HG03045 (cell line): ENCODE data around the gene LRCH2.
"Not testable (repeated sequence)": the region's sequence is repeated elsewhere in the genome, so short reads cannot be mapped to it uniquely, and the experiment has no call there.

ENCODE experiments used
- ATAC-seq: cut with Tn5 transposase; IDR thresholded peaks from one replicate; pipeline ENCODE4 v1.9.1; 2021; ENCODE audit warnings: mild to moderate bottlenecking, moderate library complexity; ENCODE audit not compliant: unreplicated experiment

The LRCH2 gene, protein sequence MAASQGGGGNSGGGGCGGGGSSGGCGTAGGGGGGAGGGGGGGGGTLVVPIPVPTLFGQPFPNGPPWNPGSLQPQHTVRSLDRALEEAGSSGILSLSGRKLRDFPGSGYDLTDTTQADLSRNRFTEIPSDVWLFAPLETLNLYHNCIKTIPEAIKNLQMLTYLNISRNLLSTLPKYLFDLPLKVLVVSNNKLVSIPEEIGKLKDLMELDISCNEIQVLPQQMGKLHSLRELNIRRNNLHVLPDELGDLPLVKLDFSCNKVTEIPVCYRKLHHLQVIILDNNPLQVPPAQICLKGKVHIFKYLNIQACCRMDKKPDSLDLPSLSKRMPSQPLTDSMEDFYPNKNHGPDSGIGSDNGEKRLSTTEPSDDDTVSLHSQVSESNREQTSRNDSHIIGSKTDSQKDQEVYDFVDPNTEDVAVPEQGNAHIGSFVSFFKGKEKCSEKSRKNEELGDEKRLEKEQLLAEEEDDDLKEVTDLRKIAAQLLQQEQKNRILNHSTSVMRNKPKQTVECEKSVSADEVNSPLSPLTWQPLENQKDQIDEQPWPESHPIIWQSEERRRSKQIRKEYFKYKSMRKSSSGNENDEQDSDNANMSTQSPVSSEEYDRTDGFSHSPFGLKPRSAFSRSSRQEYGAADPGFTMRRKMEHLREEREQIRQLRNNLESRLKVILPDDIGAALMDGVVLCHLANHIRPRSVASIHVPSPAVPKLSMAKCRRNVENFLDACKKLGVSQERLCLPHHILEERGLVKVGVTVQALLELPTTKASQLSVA

DNA sequence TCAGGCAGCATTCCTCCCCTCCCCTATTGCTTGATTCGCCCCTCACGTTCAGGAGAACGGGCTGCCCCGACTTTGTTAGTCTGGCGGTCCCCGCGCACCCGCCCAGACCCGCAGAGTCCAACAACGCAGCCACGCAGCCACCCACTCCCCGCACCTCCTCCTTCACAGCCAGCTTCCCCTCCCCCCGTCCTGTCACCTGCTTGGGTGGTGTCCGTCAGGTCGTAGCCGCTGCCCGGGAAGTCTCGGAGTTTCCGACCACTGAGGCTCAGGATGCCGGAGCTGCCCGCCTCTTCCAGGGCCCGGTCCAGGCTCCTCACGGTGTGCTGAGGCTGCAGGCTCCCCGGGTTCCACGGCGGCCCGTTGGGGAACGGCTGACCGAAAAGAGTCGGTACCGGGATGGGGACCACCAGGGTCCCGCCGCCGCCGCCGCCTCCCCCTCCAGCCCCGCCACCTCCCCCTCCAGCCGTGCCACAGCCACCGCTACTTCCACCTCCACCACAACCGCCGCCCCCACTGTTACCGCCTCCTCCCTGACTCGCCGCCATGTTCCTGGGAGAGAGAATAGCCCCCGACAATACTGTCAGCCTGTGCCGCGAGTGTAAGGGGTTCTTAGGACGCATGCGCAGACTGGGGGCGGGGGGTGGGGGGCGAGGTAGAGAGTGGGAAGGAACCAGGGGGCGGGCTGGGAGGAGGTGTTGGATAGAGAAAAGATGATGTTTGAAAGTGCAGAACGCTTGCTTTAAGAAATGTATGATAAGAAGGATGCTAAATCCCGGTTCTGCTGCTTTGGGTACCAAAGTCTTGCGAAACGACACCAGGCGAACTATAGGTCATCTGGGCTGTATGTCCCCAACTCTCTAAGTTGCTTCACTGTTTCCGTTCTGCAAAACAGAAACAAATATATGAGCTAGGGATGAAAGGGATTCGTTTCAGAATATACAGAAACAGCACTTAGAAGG, at the start of gene LRCH2:
TSS of gene LRCH2 (minus strand) at position 600 of the 959 bp plus-strand sequence. CDS start at position 545, 55 bp downstream.
- no peak for ATAC-seq

DNA sequence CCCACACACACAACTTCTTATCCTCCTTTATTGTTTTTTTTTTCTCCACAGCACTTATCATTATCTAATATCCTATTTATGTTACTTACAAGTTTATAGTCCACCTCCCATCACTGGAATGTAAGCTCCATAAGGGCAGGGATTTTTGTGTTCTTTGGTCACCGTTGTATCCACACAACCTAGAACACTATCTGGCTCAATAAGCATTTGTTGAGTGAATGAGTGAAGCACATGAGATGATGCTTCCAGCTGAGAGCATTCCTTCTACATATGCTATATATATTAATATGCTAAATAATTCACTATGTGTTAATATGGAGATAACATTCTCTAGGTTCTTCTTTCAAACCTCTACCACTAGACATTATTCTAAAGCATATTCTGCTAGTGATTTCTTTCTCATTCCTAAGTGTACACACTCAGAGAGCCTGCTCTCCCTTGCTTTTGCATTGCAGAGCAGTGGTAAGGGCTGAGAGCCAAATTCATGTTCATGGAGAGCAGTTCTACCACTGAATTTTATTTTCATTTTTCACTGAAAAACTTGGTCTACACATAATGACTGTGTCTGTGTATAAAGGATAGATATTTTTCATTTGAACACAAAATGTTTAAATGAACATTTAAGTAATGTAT, 35.3 kb upstream of the LRCH2 start:
- ATAC-seq, result no peak

DNA sequence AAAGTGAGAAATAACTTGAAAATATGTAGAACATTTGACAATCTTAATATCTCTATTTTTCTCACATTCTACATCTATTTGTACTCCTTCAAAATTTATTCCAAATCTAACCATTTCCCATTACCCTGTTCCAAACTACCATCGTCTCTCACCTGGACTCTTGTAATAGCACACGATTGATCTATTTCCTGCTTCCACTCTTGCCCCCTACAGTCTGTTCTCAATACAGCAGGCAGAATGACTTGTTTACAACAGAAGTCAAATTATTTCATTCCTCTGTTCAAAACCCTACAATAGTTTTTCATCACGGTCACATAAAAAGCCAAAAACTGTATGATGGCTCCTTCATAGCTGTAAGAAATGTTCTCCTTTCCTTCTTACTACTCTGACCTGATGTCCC, 34.5 kb upstream of the LRCH2 start:
- ATAC-seq, result no peak

DNA sequence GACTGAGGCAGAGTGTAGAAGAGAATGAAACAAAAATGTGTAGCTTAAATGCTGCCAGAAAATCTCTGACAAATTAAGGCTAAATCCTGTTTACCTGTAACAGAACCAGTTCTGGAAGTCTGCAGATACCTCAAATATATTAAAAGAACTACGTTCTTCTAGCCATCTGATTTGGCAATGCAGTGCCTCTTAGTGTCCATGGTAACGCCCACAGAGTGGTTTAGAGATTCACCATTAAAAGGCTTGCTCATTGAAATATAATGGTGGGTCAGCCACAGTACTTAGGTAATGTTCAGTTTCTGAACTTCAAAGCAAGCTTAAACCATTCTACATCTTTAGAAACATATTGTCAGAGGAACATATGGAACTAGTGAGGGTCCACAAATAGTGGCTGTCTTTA, 32.4 kb upstream of the LRCH2 start:
- no peak for ATAC-seq

DNA sequence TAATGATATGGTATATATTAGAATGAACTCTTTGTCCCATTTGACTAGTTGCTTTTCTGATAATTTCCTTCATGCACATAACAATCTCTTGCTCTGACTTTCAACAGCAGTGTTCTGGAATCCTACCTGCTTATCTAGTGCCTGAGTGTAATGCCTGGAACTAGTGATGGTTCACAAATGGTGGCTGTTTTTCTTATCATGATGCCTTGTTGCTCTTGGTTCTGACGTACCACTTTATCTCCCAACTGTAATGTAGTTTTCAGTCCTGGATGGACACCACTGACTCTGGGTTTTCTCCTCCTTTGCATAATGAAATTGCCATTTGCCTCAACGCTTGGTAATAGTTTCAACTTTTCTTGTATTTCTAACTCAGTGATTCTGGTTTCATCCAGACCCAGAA, 30.1 kb upstream of the LRCH2 start:
- ATAC-seq, result no peak

DNA sequence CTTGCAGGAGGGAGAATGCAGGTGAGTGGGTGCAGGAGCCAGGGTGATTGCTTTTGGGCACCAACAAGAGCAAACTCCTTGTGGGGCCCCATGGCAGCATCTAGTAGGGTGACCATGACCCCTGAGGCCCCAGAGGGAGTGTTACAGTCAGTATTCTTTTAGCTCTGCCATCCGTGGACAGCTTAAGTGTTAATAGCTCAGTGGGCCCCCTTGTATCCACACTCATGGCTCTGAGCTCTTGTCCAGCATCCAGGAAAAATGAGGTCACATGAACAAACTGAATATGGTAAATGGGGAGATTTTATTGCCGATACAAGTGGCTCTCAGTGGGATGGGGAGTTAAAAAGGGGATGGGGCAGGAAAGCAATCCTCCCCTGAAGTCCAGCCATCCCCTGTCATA, 27.3 kb upstream of the LRCH2 start:
- no peak for ATAC-seq

DNA sequence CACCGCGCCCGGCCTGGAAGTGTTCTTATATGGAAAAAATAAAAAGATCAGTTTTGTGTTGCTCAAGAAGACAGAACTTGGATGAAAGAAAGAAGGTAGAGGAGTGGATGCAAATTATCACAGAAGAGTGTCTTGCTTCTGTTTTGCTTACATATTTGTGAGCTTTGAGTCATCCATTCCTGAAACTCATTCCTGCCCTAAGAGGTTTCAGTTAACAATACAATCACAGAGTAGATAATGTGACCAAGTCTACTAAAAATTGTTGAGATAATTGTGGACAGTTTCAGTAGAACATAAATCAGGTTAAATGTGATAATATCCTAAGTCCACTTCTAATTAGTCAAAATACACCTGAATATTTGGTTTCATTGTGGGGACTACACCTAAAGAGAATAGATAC, 26.4 kb upstream of the LRCH2 start:
- ATAC-seq, result no peak

DNA sequence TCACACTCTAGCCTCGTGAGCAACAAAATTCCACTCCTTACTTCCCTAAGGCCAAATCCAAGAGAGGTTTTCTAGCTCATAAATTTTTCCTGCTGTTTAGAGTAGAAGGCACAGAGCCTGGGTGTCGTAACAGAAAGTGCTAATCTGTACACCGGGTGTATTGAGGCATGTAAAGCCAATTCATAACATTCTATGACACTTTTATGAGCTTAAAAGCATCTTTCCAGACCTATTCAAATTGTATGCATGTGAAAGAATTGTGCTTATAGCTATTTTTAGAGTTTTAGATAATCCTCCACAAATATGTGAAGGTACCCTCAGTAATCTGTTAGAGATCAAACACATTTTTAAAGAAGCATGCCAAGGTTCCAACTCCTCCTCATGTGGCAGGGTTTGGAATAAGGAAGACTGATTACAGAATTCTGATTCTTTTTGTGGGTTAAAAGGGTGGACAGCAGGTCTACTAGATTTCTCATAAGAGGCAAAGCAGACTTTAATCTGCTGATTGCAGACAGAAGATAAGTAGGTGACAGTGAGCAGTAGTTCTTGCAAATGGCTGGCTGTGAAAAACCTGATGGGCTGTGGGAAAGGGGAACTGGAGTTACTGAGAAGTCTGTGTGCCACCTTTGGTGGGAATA, 25.5 kb upstream of the LRCH2 start:
- no peak for ATAC-seq

DNA sequence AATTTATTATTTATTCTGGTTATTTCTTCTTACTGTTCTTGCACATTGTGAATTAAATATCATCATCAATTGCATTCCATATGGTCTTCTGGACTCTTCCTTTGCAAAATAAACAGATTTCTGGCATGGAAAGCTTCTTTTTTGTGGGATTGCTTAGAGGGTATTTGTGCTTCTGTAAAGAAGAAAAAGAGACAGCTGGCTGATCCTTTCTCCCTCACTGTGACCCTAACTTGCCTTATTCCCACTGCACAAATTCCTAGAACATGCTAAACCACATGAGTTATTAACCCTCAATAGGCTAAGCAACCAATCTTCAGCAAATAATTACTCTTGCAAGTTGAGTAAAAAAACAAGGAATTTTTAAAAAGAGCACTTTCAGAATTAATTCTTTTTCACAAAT, 23.8 kb upstream of the LRCH2 start:
- ATAC-seq, result no peak

DNA sequence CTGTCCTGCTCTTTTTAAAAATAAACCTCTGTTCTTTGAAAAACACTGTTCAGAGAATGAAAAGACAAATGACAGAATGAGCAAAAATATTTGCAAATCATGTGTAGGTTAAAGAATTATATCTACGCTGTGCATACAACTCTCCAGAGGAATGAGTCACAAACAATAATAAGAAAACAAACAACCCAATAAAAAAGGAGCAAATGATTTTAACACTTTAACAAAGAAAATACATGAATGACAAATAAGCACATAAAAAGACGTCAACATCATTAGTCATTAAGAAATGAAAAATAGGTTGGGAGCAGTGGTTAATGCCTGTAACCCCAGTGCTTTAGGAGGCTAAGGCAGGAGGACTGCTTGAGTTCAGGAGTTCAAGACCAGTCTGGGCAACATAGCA, 21.1 kb upstream of the LRCH2 start:
- ATAC-seq, result no peak

DNA sequence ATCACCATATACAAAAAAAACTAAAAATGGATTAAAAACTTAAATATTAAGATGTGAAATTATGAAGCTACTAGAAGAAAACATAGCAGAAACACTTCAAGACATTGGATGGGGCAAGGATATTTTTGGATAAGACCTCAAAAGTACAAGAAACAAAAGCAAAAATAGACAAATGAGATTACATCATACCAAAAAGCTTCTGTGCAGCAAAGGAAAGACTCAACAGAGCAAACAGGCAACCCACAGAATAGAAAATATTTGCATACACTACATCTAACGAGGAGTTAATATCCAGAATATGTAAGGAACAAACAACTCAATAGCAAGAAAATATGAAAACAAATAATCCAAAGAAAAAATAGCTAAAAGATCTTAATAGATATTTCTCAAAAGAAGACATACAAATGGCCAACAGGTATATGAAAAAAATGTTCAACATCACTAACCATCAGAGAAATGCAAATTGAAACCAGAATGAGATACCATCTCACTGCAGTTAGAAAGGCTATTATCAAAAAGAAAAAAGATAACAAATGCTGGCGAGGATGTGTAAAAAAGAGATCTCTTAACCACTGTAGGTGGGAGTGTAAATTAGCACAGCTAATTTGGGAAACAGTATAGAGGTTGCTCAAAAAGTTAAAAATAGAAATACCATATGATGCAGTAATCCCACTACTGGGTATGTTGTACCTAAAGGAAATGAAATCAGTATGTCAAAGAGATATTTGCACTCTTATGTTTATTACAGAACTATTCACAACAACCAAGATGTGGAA, 17.8 kb upstream of the LRCH2 start:
- no peak for ATAC-seq

DNA sequence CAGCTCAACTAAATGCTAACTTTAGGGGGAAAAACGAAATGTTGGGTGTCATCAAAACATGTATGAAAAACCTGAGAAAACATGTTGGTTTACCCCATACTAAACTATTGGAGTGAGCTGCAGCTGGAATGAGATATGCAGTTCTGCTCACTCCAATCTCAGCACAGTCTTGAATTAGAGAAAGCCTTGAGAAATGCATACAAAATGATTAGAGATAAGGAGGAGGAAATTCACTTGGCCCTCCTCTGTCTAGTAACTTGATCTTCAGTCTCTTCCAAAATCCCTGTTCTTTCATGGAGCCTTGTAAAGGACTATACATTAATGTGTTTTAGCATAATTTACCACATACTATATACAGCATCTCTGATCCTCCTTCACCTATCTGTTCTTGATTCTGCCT, 3.2 kb upstream of the LRCH2 start:
- no peak for ATAC-seq

DNA sequence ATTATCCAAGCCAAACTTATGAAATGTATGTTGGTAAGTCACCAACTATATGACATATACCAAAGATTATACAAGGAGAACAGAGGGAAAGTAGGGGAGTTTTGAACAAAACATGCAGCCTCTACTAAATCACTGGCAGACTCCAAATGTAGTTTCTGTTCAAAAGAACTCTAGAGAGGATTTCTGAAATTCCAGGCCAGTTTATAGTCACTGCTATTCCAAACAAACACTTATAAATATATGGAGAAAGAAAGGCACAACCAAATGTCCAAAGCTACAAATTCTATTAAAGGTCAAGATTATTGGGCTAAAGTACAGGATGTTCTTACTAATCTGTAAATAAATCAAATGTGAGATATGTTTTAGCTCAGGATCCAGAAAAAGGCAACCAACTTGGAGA, 2.7 kb upstream of the LRCH2 start:
- no peak for ATAC-seq

DNA sequence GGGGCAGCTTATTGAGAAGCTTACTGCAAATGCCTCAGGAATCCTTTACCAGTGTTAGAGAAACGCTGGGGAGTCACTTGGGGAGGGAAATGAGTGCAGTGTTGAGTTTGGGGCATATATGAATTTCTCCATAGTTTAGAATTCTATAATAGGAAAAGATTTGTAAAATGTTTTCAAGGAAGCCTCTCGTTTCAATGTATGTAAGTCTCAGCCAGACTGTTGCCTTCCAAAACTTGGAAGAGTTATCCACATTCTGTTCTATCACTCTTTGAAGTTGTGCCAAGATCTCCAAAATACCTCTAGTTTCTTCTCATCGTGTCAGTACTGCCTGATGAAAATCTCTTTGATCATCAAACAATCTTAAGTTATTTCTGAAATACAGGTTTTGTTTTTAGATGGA, 565 bp upstream of the LRCH2 start:
- no peak for ATAC-seq

DNA sequence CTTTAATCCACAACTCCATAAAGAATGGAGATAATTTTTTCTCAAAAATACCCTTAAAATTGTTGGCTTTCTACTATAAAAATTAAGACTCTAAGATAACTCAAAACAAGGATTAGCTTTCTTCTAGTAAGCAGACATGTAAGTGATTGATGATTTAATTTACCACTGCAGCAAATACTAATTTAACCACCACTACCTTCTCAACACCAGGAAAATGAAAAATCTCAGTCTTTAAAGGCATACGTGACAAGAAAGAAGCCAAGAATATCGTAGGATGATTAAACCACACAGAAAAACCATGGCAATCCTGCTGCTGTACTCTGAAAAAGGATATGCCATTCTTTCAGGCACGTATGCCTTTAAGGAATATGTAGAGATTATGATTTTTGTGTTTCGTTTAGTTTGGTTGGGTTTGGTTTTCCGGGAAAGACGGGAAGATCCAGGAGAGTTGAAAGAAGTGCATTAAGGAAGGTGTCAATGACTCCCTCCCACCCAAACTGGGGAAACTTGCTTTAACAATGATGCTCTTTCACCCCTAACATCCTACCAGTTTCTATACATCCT, 881 bp downstream of the LRCH2 start:
- ATAC-seq, result no peak

DNA sequence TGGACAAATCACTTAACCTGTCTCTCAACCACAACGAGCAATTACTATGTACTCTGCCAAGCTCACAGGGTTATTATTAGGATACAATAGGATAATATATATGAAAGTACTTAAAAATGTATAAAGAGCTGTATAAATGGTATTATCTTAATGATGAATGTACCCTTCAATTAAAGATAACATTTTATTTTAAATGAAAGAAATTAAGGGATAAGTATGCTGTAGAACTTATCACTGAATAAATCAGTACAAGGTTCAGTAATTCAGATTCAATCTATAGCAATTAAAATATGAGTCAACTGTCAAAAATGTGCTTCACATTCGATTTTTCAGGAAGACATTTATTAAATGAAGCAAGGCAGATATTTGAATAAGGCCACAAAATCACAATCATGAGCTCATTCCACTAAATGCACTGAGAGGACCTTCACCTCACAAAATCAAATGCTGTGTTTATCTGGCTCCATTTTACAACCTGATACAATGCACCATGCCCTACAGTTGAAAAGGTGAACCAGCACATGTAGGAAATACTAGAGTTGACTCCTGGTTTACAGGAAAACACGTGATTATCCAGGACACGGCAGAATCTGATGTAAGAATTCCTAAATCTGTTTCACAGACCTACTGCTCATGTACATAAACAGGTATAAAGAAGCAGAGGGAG, 4.4 kb downstream of the LRCH2 start:
- no peak for ATAC-seq

DNA sequence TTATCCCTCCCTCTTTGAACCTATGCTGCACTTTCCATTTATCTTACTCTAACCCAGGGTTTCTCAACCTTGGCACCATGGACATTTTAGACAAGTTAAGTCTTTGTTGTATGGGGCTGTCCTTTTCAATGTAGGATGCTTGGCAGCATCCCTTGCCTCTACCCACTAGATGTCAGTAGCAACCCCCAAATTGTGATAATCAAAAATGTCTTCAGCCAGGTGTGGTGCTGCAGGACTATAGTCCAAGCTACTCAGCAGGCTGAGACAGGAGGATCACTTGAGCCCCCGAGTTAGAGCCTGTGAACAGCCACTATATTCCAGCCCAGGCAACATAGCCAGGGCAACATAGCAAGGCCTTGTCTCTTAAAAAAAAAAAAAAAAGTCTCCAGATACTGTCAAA, 7.0 kb downstream of the LRCH2 start:
- ATAC-seq, result no peak

DNA sequence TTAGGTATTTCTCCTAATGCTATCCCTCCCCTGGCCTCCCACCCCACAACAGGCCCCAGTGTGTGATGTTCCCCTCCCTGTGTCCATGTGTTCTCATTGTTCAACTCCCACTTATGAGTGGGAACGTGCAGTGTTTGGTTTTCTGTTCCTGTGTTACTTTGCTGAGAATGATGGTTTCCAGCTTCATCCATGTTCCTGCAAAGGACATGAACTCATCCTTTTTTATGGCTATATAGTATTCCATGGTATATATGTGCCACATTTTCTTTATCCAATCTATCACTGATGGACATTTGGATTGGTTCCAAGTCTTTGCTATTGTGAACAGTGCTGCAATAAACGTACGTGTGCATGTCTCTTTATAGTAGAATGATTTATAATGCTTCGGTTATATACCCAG, 16.6 kb downstream of the LRCH2 start:
- not testable (repeated sequence) for ATAC-seq

DNA sequence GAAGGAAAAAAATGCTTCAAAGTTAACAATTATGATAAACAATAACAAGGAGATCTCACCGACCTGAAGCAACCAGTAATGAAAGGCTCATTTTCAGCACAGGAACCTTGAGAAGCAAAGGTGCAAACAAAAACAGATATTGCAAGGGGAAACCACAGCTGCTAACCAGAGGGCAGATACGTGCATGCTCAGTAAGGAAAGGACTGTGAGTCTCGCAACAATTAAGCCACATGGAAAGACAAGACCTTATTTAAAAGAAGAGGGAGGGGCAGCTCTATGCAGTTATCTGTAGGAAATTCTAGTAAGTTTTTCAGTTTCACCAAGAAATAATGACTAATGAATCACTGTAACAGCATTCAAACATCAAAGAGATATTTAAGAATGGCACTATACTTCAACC, 19.3 kb downstream of the LRCH2 start:
- ATAC-seq, result no peak
